CD4-positive, alpha-beta T cell treated with Interleukin-4 for 4 hours (primary cell): ENCODE data around the gene CDHR4.
A peak's percentile ranks its signal among the peaks of the same experiment; 100 is the strongest.
"Not testable (repeated sequence)": the region's sequence is repeated elsewhere in the genome, so short reads cannot be mapped to it uniquely, and the experiment has no call there.

Source experiments
- DNase-seq: peaks from one replicate; pipeline ENCODE4 v3.0.0-alpha.2; 2020

CDHR4 gene

GRCh38 chr3:49802719-49803464 is 3.2 kb upstream of the CDHR4 start, which contains the start of gene INKA1:
TSS of gene INKA1 (plus strand) at chr3:49803261. CDS start at chr3:49803393, 132 bp downstream.
- DNase-seq = peak; percentile 85

GRCh38 chr3:49801160-49801559 is 1.5 kb upstream of the CDHR4 start:
- no peak for DNase-seq

GRCh38 chr3:49799105-49799504 is 568 bp downstream of the CDHR4 start:
- no peak for DNase-seq

GRCh38 chr3:49794926-49795905 is 4.5 kb downstream of the CDHR4 start:
- DNase-seq = no peak

GRCh38 chr3:49794431-49794830 is 5.2 kb downstream of the CDHR4 start:
- no peak for DNase-seq

- no peak for DNase-seq
Observed at GRCh38 chr3:49793486-49794085, 6.1 kb downstream of the CDHR4 start.

- no peak for DNase-seq
Observed at GRCh38 chr3:49792371-49793150, 7.1 kb downstream of the CDHR4 start.

- no peak for DNase-seq
Observed at GRCh38 chr3:49791571-49791970, 8.1 kb downstream of the CDHR4 start.

GRCh38 chr3:49790626-49791411 is 8.9 kb downstream of the CDHR4 start:
- DNase-seq = no peak

- DNase-seq = no peak
Observed at GRCh38 chr3:49788056-49788455, 11.6 kb downstream of the CDHR4 start.

- DNase-seq = no peak
Observed at GRCh38 chr3:49787536-49787935, 12.1 kb downstream of the CDHR4 start.

- DNase-seq = no peak
Observed at GRCh38 chr3:49787182-49787464, 12.6 kb downstream of the CDHR4 start.

GRCh38 chr3:49786357-49787181 is 13.1 kb downstream of the CDHR4 start, which contains the start of gene IP6K1:
TSS of gene IP6K1 (minus strand) at chr3:49786542. CDS start at chr3:49748040, 38,502 bp downstream.
- peak; percentile 100 for DNase-seq

GRCh38 chr3:49785565-49786356 is 13.9 kb downstream of the CDHR4 start:
- no peak for DNase-seq

GRCh38 chr3:49782277-49782676 is 17.4 kb downstream of the CDHR4 start:
- not testable (repeated sequence) for DNase-seq

- no peak for DNase-seq
Observed at GRCh38 chr3:49781415-49782199, 18.1 kb downstream of the CDHR4 start.

GRCh38 chr3:49780975-49781365 is 18.7 kb downstream of the CDHR4 start:
- DNase-seq = not testable (repeated sequence)

GRCh38 chr3:49780080-49780974 is 19.3 kb downstream of the CDHR4 start:
- no peak for DNase-seq
